T-helper 2 cell treated with Interferon-gamma antibody and Interleukin-4, amounts not matched to agents 5 μg/mL and 100 μg/mL, for 36 hours (primary cell): ENCODE data around the gene MBD6.
"Not testable (repeated sequence)": the region's sequence is repeated elsewhere in the genome, so short reads cannot be mapped to it uniquely, and the experiment has no call there.

Experiments
- DNase-seq: peaks from one replicate; pipeline ENCODE4 v3.0.0; 2021; ENCODE audit warnings: low spot score
- H3K27ac Mint-ChIP-seq: one replicate; pipeline ENCODE4 v1.8.0; 2021; ENCODE audit warnings: mild to moderate bottlenecking, mixed read lengths
- H3K27me3 Mint-ChIP-seq: one replicate; pipeline ENCODE4 v1.8.0; 2021; ENCODE audit warnings: low read depth, mixed read lengths
- H3K36me3 Mint-ChIP-seq: one replicate; pipeline ENCODE4 v1.8.0; 2021; ENCODE audit warnings: low read depth, mixed read lengths
- H3K4me1 Mint-ChIP-seq: one replicate; pipeline ENCODE4 v1.8.0; 2021; ENCODE audit warnings: low read depth, mixed read lengths
- H3K4me3 Mint-ChIP-seq: one replicate; pipeline ENCODE4 v1.8.0; 2022; ENCODE audit warnings: mild to moderate bottlenecking, moderate library complexity, mixed read lengths
- H3K9me3 Mint-ChIP-seq: one replicate; pipeline ENCODE4 v1.8.0; 2021; ENCODE audit warnings: mixed read lengths

The MBD6 gene

DNA sequence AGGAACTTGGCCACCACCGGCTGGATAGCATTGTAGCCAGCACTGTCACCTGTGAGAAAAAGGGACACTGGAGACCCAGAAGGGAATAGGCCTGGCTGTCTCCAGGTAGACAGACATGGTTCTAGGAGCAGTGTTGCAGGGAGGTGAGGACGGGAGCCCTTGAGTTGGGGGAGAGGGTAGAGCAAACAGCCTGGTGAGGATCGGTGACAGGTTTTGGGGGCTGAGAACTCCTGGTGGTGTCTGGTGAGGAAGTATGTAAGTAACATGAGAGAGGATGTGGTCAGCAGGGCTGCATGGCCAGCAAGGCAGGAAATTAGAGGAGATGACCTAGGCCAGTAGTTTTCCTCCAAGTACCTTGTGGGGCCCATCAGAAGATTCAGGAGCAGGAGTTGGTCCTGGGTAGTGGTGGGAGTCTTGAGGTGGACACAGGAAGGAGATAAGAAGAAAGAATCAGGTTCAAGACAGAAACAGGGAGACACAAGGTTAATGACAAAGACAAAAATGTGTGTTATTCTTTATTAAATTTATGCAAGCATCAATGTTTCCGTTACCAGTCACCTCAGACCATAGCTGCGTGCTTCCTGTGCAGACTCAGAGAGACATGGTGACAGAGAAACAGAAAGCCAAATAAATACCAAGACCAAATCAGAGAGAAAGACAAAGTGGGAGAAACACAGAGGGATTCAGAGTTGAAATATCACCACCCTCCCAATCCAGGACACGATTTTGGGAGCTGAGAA is 43.1 kb upstream of the MBD6 start, which contains the start of gene ARHGAP9:
ARHGAP9 (minus strand) TSS at position 491 of the 740 bp plus-strand sequence; CDS start at position 31, 460 bp downstream.
- DNase-seq = peak; percentile 50
- H3K4me1 Mint-ChIP-seq = peaks cover 50% of the 10 kb centered on the region
- H3K27me3 Mint-ChIP-seq = no peaks in the 10 kb centered on the region
- H3K27ac Mint-ChIP-seq = peak within 1 kb of the TSS; percentile 99
- H3K9me3 Mint-ChIP-seq = no peaks in the 10 kb centered on the region
- H3K4me3 Mint-ChIP-seq = peak within 1 kb of the TSS; percentile 96
- peaks cover 26% of the 10 kb centered on the region for H3K36me3 Mint-ChIP-seq

DNA sequence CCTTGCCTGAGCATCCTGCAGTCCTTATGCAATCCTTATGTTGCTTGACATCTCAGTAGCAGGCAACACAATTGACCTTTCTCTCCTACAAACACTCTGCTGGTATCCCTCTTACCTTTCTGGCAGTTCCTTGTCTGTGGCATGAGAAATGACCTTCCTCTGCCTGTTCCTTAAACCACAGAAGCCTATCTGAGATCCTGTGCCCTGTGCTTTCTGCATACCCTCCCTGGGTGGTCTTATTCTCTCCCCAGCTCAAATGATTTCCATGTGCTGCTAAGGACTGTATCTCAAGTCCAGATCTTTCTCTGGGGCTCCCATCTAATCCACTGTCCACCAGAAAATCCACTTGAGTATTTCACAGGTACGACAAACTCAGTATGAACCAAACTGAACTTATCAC is 41.0 kb upstream of the MBD6 start:
- H3K27ac Mint-ChIP-seq = peak overlapping the region; percentile 85
- no peak overlapping the region for H3K4me3 Mint-ChIP-seq
- H3K27me3 Mint-ChIP-seq = no peaks in the 10 kb centered on the region
- no peak for DNase-seq
- H3K9me3 Mint-ChIP-seq = no peaks in the 10 kb centered on the region
- H3K4me1 Mint-ChIP-seq = peaks cover 40% of the 10 kb centered on the region
- peaks cover 14% of the 10 kb centered on the region for H3K36me3 Mint-ChIP-seq

DNA sequence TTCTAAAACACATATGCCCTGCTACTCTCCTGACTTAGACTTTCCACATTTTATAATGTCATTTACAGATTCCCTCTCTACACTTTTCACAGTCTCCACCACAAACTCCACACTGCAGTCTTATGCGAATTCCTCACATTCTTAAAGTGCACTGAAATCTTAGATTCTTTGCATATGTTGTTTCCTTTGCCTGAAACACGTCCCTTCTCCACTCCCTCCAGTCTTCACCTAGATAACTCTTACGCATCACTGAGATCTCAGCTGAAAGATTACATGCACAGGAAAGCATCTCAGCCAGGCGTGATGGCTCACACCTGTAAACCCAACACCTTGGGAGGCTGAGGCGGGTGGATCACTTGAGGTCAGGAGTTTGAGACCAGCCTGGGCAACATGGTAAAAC is 39.2 kb upstream of the MBD6 start:
- H3K4me3 Mint-ChIP-seq = no peak overlapping the region
- peaks cover 28% of the 10 kb centered on the region for H3K4me1 Mint-ChIP-seq
- no peaks in the 10 kb centered on the region for H3K9me3 Mint-ChIP-seq
- H3K36me3 Mint-ChIP-seq = peaks cover 7% of the 10 kb centered on the region
- H3K27me3 Mint-ChIP-seq = no peaks in the 10 kb centered on the region
- H3K27ac Mint-ChIP-seq = no peak overlapping the region
- no peak for DNase-seq

- H3K4me3 Mint-ChIP-seq = no peak overlapping the region
- H3K4me1 Mint-ChIP-seq = peaks cover 26% of the 10 kb centered on the region
- no peaks in the 10 kb centered on the region for H3K9me3 Mint-ChIP-seq
- H3K27ac Mint-ChIP-seq = peak overlapping the region; percentile 23
- peaks cover 24% of the 10 kb centered on the region for H3K36me3 Mint-ChIP-seq
- no peak for DNase-seq
- H3K27me3 Mint-ChIP-seq = no peaks in the 10 kb centered on the region
Observed at GRCh38 chr12:57485695-57486094, 36.9 kb upstream of the MBD6 start.

GRCh38 chr12:57487055-57487596 is 35.5 kb upstream of the MBD6 start:
- peak overlapping the region; percentile 99 for H3K4me3 Mint-ChIP-seq
- H3K27ac Mint-ChIP-seq = no peak overlapping the region
- H3K4me1 Mint-ChIP-seq = peaks cover 21% of the 10 kb centered on the region
- H3K27me3 Mint-ChIP-seq = no peaks in the 10 kb centered on the region
- no peaks in the 10 kb centered on the region for H3K9me3 Mint-ChIP-seq
- peaks cover 32% of the 10 kb centered on the region for H3K36me3 Mint-ChIP-seq
- no peak for DNase-seq

DNA sequence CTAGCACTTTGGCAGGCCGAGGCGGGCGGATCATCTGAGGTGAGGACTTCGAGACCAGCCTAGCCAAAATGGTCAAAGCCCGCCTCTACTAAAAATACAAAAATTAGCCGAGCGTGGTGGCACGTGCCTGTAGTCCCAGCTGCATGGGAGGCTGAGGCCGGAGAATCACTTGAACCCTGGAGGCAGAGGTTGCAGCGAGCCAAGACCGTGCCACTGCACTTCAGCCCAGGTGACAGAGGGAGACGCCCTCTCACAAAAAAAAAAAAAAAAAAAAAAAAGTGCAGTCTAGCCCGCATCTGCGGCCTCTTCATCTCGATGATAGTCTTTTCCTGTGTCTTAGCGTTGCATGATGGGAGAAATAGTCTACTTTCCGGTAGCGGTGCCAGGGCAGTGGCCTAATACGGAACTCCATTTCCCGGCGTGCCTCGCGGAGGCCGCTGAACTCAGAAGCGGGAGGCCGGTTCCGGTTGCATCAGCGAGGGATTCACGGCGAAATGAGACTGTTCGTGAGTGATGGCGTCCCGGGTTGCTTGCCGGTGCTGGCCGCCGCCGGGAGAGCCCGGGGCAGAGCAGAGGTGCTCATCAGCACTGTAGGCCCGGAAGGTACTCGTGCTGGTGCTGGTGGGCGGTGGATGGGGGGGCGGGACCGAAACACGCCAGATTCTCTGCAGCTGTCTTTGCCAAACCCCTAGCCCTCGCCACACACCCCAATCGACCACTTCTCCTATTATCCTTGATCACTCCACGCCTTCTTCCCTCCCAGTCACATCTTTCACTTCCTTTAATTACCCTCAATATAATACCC is 34.8 kb upstream of the MBD6 start, which contains the start of gene MARS1:
MARS1 (plus strand) TSS at position 472 of the 805 bp plus-strand sequence; CDS start at position 495, 23 bp downstream.
- H3K36me3 Mint-ChIP-seq = peaks cover 37% of the 10 kb centered on the region
- H3K27me3 Mint-ChIP-seq = no peaks in the 10 kb centered on the region
- peak within 1 kb of the TSS; percentile 99 for H3K4me3 Mint-ChIP-seq
- H3K27ac Mint-ChIP-seq = peak within 1 kb of the TSS; percentile 93
- peak; percentile 95 for DNase-seq
- H3K9me3 Mint-ChIP-seq = no peaks in the 10 kb centered on the region
- H3K4me1 Mint-ChIP-seq = peaks cover 21% of the 10 kb centered on the region

GRCh38 chr12:57488402-57489156 is 34.0 kb upstream of the MBD6 start:
- Mint-ChIP-seq H3K4me1 (peaks cover 21% of the 10 kb centered on the region), H3K36me3 (peaks cover 39% of the 10 kb centered on the region), H3K27me3 (no peaks in the 10 kb centered on the region), H3K27ac (peak overlapping the region; percentile 93), H3K9me3 (no peaks in the 10 kb centered on the region), H3K4me3 (peak overlapping the region; percentile 99)
- no peak for DNase-seq

DNA sequence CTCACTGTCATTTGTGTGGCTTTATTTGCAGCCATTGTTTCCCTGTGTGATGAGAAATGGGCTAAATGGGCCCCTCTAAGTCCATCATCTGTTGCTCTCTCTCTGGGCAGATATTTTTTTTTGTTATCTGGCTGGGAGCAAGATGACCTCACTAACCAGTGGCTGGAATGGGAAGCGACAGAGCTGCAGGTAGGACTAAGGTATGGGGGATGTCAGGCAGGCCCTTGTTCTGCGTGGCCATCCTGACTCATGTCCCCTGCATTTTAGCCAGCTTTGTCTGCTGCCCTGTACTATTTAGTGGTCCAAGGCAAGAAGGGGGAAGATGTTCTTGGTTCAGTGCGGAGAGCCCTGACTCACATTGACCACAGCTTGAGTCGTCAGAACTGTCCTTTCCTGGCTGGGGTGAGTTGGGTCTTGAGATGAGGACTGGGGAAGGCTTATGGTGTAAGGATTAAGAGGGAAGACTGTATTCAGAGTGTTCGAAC is 33.4 kb upstream of the MBD6 start:
- Mint-ChIP-seq H3K9me3 (no peaks in the 10 kb centered on the region), H3K36me3 (peaks cover 42% of the 10 kb centered on the region), H3K27me3 (no peaks in the 10 kb centered on the region), H3K27ac (peak overlapping the region; percentile 93), H3K4me1 (peaks cover 21% of the 10 kb centered on the region), H3K4me3 (peak overlapping the region; percentile 99)
- DNase-seq = no peak

DNA sequence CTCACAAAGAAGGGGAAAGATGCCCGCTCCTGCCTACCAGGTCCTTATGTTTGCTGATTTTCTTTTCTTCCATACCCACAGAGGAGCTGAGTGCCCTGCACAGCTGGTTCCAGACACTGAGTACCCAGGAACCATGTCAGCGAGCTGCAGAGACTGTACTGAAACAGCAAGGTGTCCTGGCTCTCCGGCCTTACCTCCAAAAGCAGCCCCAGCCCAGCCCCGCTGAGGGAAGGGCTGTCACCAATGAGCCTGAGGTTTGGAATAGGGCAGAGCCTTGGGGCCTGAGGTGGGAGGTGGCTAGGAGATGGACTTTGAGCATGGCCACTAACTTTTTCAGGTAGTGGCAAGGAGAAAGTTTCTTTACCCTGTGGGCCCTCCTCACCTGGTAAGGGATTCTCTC is 32.5 kb upstream of the MBD6 start:
- H3K4me3 Mint-ChIP-seq = no peak overlapping the region
- no peak overlapping the region for H3K27ac Mint-ChIP-seq
- H3K9me3 Mint-ChIP-seq = no peaks in the 10 kb centered on the region
- H3K4me1 Mint-ChIP-seq = peaks cover 21% of the 10 kb centered on the region
- H3K27me3 Mint-ChIP-seq = no peaks in the 10 kb centered on the region
- DNase-seq = no peak
- peaks cover 44% of the 10 kb centered on the region for H3K36me3 Mint-ChIP-seq

DNA sequence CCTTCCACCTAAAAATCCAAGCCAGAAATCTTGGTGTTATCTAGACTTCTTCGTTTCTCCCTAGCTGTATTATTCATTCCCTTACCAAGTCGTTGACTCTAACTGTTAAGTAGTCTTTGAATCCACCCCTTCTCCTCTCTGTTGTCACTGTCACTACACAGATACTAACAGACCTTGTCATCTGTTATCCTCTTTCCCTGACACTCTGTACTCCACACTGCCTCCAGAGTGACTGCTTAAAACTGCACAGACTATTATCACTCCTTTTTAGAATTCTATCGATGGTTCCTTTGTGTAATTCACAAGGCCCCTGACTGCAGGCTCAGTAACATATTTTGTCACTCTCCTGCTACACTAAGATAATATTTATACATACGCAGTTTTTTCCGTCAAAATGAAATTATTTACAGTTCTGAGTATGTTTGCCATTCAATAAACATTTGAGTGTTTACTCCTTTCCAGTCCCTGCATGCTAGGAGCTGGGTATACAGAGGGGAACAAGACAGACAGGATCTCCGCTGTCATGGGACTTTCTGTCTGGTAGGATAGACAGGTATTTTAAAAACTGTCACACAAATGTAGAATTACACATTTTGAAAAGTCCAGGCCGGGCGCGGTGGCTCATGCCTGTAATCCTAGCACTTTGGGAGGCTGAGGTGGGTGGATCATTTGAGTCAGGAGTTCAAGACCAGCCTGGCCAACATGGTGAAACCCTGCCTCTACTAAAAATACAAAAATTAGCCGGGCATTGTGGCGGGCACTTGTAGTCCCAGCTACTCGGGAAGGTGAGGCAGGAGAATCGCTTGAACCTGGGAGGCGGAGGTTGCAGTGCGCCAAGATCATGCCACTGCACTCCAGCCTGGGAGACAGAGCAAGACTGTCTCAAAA is 31.0 kb upstream of the MBD6 start:
- Mint-ChIP-seq H3K4me3 (peak overlapping the region; percentile 0), H3K4me1 (peaks cover 21% of the 10 kb centered on the region), H3K9me3 (no peaks in the 10 kb centered on the region), H3K27me3 (no peaks in the 10 kb centered on the region), H3K36me3 (peaks cover 49% of the 10 kb centered on the region), H3K27ac (peak overlapping the region; percentile 70)
- DNase-seq = no peak

DNA sequence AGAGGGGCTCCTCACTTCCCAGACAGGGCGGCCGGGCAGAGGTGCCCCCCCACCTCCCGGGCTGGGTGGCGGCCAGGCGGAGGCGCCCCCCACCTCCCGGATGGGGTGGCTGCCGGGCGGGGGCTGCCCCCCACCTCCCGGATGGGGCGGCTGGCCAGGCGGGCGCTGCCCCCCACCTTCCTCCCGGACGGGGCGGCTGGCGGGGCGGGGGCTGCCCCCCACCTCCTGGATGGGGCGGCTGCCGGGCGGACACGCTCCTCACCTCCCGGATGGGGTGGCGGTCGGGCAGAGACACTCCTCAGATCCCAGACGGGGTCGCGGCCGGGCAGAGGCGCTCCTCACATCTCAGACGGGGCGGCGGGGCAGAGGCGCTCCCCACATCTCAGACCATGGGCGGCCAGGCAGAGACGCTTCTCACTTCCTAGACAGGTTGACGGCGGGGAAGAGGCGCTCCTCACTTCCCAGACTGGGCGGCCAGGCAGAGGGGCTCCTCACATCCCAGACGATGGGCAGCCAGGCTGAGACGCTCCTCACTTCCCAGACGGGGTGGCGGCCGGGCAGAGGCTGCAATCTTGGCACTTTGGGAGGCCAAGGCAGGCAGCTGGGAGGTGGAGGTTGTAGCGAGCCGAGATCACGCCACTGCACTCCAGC is 27.4 kb upstream of the MBD6 start:
- peaks cover 58% of the 10 kb centered on the region for H3K36me3 Mint-ChIP-seq
- H3K27ac Mint-ChIP-seq, H3K4me1 Mint-ChIP-seq, DNase-seq, H3K9me3 Mint-ChIP-seq, H3K27me3 Mint-ChIP-seq, H3K4me3 Mint-ChIP-seq: not testable (repeated sequence)

- Mint-ChIP-seq H3K27ac (no peak overlapping the region), H3K36me3 (peaks cover 60% of the 10 kb centered on the region), H3K9me3 (peaks cover 3% of the 10 kb centered on the region), H3K4me3 (no peak overlapping the region), H3K4me1 (no peaks in the 10 kb centered on the region), H3K27me3 (no peaks in the 10 kb centered on the region)
- no peak for DNase-seq
Observed at GRCh38 chr12:57496822-57497221, 25.8 kb upstream of the MBD6 start.
